Thyroid gland (tissue), 4 donors: Measurements from ENCODE around the gene CHAF1A.
A peak's percentile ranks its signal among the peaks of the same experiment; 100 is the strongest.

Source experiments
- POLR2A ChIP-seq, 2 donors: fragments of 450-650 bp; IDR thresholded peaks; one replicate each; pipeline ENCODE4 v1.6.1; 2017; ENCODE audit warnings: antibody characterized with exemption in 2 of 2, mild to moderate bottlenecking in 2 of 2, moderate library complexity in 1 of 2
- TF ChIP-seq, protein P1 (sequence below), 6 experiments: fragments of 200-600 bp in 3 of 6; fragments of 450-650 bp in 3 of 6; sonication (generic) in 3 of 6; IDR thresholded peaks; one replicate each; pipeline ENCODE4 v1.5.1; 2016 to 2019; ENCODE audit warnings: antibody characterized with exemption in 6 of 6, mild to moderate bottlenecking in 2 of 6, inconsistent platforms in 1 of 6, moderate library complexity in 1 of 6

GRCh38 chr19:4369109-4369887, 33.1 kb upstream of the CHAF1A start:
- TF ChIP-seq, protein P1, sequence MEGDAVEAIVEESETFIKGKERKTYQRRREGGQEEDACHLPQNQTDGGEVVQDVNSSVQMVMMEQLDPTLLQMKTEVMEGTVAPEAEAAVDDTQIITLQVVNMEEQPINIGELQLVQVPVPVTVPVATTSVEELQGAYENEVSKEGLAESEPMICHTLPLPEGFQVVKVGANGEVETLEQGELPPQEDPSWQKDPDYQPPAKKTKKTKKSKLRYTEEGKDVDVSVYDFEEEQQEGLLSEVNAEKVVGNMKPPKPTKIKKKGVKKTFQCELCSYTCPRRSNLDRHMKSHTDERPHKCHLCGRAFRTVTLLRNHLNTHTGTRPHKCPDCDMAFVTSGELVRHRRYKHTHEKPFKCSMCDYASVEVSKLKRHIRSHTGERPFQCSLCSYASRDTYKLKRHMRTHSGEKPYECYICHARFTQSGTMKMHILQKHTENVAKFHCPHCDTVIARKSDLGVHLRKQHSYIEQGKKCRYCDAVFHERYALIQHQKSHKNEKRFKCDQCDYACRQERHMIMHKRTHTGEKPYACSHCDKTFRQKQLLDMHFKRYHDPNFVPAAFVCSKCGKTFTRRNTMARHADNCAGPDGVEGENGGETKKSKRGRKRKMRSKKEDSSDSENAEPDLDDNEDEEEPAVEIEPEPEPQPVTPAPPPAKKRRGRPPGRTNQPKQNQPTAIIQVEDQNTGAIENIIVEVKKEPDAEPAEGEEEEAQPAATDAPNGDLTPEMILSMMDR (IDR thresholded peaks at IDR 0.05): peak in 1 of 6 experiments; percentile 5
- peak in 1 of 2 donors; percentile 42 for TF ChIP-seq POLR2A (IDR thresholded peaks at IDR 0.05)
